GM19099 (cell line): ENCODE data around the gene CLCN1.
A peak's percentile ranks its signal among the peaks of the same experiment; 100 is the strongest.

Source experiments
- POLR2A ChIP-seq: IDR thresholded peaks from 3 replicates; pipeline ENCODE4 v1.6.1; 2011; ENCODE audit warnings: low read depth; ENCODE audit not compliant: insufficient read length; ENCODE audit errors: extremely low read depth

Gene CLCN1

GRCh38 chr7:143287935-143288826 lies 27.7 kb upstream of the CLCN1 start, which contains the start of gene CASP2:
Gene CASP2 (plus strand): TSS chr7:143288351. CDS start chr7:143288456, 105 bp downstream.
- peak; percentile 86 for TF ChIP-seq POLR2A

GRCh38 chr7:143288836-143289235 lies 27.1 kb upstream of the CLCN1 start:
- no peak for TF ChIP-seq POLR2A

GRCh38 chr7:143289421-143289820 lies 26.5 kb upstream of the CLCN1 start:
- TF ChIP-seq POLR2A = no peak

- TF ChIP-seq POLR2A = no peak
Measured at GRCh38 chr7:143290293-143290692, 25.6 kb upstream of the CLCN1 start.

- no peak for TF ChIP-seq POLR2A
Measured at GRCh38 chr7:143292876-143293275, 23.0 kb upstream of the CLCN1 start.

- TF ChIP-seq POLR2A = no peak
Measured at GRCh38 chr7:143295870-143296269, 20.0 kb upstream of the CLCN1 start.

- no peak for TF ChIP-seq POLR2A
Measured at GRCh38 chr7:143296686-143297085, 19.2 kb upstream of the CLCN1 start.

- no peak for TF ChIP-seq POLR2A
Measured at GRCh38 chr7:143299346-143299745, 16.6 kb upstream of the CLCN1 start.

- TF ChIP-seq POLR2A = no peak
Measured at GRCh38 chr7:143299840-143300239, 16.1 kb upstream of the CLCN1 start.

- no peak for TF ChIP-seq POLR2A
Measured at GRCh38 chr7:143300959-143301935, 14.7 kb upstream of the CLCN1 start.

- no peak for TF ChIP-seq POLR2A
Measured at GRCh38 chr7:143303733-143304132, 12.2 kb upstream of the CLCN1 start.

- no peak for TF ChIP-seq POLR2A
Measured at GRCh38 chr7:143304938-143305337, 11.0 kb upstream of the CLCN1 start.

GRCh38 chr7:143305423-143306070 lies 10.4 kb upstream of the CLCN1 start:
- no peak for TF ChIP-seq POLR2A

GRCh38 chr7:143308632-143309031 lies 7.3 kb upstream of the CLCN1 start:
- TF ChIP-seq POLR2A = no peak

- TF ChIP-seq POLR2A = no peak
Measured at GRCh38 chr7:143314127-143314526, 1.8 kb upstream of the CLCN1 start.
